Measurements from ENCODE around the gene KIZ.

Gene KIZ

DNA sequence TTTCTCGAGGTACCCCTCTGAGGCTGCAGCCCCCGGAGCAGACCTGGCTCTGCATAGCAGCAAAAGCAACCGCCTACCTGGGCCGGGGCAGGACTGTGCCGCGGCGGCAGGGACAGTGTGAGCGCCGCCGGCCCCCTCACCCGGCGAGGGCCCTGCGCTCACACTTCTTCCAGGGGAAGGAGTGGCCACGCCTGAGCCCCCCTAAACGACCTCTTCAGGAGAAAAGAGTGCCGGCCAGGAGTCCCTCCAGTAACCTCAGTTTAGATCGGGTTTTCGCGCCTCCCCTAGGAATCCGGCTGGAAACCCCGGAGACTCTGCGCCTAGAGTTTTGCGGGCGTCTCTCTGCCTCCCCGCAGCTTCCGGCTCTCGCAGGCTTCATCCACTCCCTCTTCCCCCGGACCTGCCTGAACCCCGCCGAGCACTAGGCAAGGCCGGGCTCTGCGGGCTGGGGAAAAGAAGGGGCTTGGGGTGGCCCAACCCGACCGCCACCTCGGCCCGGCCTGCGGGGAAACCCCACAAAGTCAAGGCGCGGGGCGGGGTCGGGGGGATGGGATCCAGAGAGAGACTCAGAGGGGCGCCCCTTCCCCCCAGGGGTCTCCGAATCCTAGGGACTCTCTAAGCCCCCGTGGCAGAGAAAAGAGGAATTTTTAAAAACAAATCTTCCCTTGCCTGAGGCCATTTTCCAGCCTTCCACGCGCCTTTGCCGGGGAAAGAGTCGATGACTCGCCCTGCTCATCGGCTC is 20.3 kb upstream of the KIZ start:
- no peak for DNase-seq

DNA sequence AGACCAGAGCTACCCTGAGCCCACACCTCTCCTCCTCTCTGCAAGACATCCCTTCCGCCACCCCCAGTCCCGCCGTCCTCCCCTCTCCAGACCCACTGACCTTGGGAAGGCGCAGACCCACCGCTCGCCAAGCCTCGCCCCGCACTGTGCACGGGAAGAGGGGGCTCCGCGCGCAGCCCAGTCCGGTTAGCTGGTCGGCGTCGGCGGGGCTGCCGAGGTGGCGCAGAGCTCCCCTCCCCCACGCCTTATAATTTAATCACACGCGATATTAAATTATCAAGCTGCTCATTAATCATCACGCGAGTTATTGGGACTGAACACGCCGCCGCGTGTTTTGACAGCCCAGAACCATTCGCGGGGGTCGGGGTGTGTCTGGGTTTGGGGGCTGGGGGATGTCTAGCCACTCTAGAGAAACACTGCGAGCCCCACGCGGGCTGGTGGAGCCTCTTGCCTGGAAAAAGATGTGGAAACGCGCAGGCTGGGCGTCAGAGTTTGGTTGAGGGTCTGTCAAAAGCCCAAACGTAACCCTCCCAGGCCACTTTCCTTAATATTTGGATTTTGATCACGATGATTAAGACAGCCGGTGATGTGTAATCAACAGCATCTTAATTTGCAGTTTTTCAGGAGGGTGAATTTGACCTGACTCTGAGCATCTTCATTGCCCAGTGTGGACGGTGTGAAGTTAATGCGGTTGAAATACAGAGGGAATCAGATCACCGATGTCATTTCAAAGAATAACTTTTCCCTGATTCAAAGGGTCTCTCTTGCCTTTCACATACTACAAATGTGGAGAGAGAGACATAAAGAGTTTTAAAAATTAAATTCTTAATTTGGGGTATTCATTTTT is 19.5 kb upstream of the KIZ start, which contains the start of gene LINC00237:
Gene LINC00237, minus strand, starts transcription at position 188 of the 847 bp plus-strand sequence.
- DNase-seq = no peak

DNA sequence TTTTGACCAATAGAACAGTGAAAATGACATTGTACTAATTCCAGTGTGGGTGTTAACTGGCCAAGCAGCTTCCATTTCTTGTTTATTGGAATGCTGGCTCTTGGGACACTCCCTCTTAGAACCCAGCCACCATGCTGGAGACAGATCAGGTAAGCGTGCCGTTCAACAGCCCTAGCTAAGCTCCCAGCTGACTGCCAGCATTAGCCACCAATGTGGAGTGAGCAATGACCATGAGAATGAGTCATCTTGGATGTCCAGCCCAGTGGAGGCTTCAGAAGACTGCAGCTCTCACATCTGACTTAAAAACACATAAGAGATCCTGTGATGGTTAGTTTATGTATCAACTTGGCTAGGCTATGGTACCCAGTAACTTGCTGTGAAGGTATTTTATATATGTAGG is 16.7 kb upstream of the KIZ start:
- no peak for DNase-seq

DNA sequence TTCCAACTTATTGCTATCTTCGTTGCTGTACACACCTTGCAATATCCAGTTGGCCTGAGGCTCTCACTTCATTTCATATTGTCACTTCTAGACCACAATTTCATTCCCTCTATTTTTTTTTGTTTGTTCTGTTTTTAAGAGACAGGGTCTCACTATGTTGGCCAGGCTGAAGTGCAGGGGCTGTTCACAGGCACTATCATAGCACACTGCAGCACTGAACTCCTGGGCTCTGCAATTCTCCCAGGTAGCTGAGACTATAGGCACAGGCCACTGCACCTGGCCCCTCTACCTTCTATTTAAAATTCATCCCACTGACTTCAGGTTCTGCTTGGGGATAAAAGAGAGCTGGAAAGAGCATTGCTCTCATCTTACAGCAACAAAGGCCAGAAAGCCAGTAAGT is 15.1 kb upstream of the KIZ start:
- no peak for DNase-seq

DNA sequence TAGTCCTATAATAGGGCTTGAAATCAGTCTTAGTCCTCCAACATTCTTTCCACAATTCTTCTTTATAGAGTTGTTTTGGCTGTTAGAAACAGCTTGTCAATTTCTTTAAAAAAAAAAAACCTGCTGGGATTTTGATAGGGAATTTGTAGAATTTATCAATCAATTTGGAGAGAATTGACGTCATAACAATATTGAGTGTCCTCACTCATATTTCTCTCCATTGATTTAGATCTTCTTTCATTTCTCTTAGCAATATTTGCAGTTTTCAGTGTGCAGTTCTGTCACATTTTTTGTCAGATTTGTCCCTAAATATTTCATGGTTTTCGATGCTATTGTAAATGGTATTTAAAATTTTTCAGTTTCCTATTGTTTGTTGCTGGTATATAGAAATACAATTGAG is 14.5 kb upstream of the KIZ start:
- no peak for DNase-seq

DNA sequence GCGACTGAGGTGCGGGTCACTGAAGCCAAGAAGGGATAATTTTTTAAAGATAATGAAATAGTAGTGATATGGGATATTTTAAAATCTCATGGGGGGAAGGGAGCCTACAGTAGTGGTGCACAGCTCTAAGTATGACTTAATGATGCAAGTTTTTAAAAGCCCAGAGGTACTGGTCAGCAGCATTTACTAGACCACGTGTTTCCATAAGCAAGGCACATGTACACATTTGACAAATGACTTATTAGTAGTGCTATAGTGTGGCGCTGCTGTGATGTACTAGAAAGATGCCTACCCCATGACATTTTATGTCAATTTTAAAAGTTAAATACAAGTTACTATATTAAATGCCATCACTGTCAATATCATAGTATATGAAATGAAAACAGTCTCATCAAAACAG is 12.2 kb upstream of the KIZ start:
- DNase-seq = no peak

DNA sequence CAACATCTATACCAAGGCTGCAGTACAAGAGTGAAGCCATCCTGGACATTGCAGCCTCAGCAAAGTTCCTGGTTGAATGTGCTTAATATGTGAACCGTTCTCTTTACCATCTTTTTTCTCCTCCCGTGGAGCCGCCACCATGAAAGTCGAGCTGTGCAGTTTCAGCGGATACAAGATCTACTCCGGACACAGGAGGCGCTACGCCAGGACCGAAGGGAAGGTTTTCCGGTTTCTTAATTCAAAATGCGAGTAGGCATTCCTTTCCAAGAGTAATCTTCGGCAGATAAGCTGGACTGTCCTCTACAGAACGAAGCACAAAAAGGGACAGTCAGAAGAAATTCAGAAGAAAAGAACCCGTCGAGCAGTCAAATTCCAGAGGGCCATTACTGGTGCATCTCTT is 11.3 kb upstream of the KIZ start:
- DNase-seq = no peak

DNA sequence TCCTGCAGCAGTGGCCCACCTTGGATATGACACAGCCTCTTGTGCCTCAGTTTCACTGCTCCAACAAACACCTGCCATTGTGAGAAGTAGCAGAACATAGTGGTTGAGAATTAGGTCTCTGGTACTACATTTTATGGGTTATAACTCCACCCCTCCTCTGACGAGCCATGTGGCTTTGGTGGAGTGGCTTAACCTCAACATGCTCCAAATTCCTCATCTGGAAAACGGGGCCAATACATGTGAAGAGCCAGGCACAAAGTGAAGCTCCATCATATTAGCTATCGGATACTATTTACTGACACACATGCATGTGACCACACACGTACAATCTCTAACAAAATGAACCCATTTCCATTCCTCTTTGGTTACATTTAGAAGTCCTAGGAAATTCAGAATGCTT is 8.4 kb upstream of the KIZ start:
- no peak for DNase-seq

DNA sequence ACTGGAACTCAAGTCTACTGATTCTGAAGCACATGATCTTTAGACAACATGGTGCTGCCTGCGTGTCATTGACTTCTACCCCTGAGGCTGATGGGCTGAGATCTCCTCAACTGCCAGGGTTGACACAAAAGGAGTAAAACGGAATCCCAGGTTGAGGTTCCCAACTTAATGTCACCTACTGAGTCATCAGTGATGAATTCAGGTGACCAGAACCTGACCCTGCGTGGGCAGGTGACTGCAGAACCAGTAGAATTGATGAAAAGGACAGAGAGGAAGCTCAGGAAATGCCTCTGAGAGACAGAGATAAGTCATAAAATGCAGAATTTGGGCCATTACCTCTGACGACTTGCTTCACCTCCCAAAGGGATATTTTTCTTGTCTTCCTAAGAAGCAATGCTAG is 7.7 kb upstream of the KIZ start:
- no peak for DNase-seq

DNA sequence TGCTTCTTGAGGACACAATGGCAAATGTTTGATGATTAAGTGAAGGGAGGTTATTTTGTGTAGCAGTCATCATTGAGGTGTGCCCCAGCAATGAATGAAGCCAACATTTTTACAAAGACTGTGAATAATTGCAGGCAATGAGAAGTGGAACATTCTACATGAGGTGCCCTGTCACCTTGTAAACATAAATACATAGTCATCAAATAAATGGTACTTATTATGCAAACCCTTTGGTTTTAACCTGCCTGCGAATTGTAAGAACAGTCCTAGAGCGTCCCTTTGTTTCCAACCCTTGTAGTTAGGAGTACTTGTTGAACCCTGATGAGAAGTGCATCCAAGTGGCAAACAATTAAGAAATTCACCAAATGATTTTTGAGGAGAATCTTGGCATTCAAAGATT is 7.1 kb upstream of the KIZ start:
- DNase-seq = no peak

DNA sequence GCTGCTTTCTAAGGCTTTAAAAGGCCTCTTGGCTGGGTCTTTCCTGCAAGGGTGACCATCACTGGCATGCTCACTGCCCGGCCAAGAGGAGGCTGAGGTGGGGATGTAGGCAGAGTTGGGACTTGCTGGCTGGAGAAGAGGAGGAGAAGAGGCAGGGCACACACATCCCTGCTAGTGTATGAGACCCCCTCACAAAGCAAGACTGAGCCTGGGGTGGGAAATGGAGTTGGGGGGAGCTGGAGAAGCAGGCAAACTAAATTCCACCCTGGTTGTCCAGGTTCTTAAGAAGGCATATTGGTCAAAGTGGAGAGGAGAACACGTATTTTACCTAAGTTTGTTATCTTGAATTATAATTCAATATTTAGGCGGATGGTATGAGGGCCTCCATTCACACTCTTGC is 1.7 kb upstream of the KIZ start:
- no peak for DNase-seq

DNA sequence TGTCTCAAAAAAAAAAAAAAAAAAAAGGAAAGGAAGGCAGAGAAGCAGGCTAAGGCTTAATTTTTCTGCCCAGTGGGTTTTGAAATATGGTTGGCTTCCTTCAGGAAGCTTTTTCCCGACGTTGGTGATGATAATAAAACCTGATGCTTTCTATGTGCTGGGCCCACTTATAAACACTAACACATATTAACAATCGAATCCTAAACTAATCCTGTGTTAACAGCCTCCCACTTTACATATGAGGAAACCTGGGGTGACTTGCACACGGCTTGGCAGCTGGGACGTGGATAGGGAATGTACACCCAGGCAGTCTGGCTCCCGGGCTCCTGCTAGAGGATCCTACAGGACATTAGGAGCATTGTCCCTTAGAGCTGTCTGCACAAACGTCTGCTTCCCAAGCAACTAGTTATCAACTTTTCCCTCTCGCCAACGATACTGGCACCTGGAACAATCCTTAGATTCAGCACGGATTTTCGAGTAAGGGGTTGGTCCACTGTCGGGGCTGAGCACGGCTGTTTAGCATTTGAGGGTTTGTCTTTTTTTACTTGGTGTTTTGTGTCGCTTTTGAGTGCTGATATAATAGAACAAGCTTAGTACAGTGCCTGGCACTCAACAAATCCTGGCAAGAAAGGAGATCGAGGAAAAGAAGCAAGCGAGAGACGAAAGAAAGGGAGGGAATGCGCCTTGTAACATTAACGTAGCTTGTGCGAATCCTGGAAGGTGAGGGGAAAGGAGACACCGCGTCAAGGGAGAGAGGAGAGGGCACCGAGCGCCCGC is 622 bp upstream of the KIZ start:
- no peak for DNase-seq

DNA sequence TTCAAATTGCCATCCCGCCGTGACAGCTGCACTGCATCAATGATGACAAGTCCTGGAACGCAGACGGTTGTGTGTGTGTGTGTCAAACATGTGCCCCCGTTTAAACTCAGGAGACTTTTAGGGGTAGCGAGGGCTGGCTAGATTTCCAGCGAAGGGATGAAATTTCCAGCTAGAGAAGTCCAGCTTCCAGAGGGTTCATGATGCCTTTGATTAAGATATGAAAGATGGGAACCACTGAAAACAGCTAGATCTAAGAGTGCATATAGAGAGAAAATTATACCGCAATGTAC is 644 bp downstream of the KIZ start:
- no peak for DNase-seq

DNA sequence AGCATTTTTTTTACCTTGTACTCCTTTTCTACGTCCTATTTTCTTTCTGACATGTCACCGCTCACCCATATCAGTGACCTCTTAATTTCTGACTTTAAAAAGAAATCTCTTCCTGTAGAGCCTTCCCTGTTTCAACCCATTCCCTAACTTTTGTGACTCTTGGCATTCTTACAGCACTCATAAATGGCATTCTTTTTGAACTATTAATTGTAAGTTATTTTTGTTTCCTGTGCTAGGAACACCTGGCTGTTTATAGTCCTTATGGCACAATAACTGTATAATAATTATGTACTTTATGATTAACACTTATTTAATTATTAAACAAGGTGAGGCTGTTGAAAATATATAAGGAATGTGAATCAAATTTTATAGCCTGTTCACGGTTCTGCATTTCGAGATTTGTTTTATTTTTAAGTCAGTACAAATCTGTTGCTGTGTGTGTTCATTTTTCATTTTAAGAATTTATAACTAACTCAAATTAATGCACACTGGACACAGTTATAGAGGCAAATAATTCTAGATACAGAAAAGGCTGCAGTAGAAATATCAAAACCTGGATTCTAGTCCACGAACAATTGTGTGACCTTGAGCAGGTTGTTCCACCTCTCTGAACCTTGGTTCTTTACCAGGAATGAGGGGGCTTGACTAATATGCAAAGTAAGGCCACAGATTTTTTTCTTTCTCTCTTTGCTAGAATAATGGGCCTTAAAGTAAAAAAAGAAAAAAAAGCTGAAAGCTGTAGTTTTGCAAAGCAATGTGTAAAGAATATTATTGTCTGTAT is 1.5 kb downstream of the KIZ start:
- DNase-seq = no peak

DNA sequence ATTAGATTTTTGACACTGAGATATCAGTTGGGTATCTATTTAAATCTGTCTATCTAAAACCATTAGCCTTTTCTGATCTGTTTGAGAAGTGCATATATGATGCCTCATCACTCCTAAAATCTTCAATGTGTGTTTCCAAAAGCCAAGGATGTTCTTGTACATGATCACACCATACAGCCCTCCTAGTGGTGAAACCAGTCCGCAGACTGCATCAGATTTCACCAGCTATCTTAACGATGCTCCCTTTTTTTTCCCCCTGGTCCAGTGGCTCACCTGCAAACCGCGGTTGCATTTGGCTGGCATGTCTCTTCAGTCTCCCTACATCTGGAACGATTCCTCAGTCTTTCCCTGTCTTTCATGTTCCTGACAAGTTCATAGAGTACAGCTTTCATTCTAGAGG is 4.0 kb downstream of the KIZ start:
- DNase-seq = no peak

DNA sequence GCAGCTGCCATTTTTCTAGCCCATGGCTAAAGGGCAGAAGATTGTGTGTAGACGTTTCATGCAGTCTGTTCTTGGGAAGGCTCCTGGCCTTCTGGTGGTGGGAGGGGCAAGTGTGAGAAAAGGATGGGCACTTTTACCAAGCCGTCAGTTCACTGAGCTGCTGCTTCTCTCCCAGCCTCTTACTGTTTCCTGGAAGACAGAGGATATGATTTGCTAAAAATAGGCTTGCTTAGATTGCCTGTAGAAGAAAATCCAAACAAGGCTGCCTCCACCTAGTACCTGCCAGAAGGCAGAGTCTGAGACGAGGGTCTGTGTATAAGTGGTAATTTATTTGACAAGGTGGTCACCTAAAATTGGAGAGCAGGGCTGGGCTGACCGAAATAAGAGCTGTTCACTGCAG is 7.5 kb downstream of the KIZ start:
- no peak for DNase-seq

DNA sequence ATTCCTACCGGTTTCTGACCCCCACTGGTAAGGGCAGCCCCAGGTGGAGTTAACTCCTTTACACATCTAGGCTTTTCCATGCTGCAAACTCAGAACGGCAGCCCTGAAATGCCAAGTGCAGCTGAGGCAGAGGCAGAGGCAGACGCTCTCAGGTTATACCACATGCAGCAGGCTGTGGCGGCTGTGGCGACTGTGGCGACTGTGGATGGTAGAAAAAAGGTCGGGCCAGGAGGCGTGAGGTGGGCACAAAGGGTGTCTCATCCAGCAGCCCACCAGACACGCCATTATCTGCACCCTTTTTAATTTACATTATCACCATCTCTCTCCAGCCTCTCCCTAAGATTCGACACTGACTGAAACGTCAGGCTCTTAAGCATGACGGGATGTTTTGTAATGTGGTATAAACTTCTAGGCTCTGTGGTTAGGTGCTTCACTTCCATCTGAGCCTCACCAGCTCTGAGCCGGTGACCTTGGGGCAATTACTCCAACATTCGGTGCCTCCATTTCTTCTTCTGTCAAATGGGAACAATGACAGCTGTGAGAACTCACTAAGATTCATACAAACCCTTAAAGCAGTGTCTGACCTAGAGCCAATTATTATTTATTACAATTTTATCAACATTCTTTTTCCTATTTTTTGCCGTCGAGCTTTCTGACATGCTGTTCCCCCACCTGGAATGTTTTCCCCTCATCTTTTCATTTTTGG is 8.2 kb downstream of the KIZ start:
- no peak for DNase-seq

DNA sequence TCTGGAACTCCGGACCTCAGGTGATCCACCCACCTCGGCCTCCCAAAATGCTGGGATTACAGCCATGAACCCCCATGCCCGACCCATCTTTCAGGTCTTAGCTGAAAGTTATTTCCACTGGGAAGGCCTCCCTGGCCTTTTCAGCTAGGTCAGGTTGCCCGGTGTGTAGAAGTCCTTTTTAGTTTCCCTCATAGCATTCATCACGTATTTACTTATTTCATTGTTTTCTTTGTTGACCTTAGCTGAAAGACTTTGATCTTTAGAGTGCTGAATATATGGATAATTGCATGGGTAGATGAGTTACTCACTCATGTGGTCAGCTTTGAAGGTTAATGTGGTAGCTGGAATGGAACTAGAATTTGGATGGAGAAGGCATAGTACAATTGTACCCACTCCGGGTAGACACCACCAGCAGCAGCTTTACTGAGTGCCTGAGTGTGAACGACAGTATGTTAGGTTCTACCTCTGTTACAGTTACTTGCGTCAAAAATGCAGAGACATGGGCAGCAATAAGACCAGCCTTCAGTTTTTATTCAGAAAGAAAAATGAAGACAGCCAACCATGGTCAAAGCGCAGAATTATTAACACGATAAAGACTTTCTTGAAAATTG is 9.1 kb downstream of the KIZ start:
- DNase-seq = no peak

DNA sequence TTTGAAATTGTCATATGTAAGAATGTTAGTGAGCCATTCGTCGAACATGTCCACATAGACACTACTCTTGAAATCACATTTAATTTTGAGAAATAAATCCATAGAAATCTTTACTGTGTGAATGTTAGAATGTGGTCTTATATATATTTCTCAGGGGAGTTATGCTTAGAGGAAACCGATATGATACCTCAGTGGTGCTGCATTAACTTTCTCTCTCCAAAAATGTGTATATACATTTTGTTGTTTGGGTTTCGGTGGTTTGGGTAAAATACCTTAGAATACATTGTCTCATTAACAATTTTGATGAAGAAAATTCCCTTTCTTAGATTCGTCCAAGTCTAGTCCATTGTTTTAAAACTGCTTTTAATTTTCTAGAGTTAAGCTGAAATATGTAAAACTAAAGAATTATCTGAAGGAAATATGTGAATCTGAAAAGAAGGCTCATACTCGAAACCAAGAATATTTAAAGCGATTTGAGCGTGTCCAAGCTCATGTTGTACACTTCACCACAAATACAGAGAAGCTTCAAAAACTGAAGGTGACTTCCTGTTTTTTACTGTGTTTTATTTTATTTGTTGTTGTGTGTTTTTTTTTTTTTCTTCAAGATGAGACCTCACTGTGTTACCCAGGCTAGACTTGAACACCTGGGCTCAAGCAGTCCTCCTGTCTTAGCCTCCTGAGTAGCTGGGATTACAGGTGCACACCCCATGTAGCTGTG is 10.3 kb downstream of the KIZ start:
- no peak for DNase-seq

DNA sequence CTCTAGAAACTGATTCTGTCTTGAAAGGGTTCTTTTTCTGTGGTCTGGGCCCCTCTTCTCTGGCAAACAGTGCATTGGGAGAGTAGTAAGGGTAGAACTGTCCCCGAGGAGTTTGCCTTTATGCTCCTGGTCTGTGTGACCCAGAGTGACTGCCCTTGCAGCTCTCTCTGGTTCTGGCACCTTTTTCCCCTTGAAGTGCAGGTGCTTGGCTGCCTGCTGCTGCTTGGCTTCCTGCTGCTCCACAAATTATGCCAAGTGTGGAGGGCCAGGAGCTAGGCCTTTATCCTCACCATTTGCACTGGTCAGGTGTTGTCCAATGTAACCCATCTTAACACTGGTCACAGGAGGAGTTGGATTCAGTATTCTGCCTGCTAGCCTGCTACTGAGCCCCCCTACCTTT is 11.2 kb downstream of the KIZ start:
- no peak for DNase-seq

DNA sequence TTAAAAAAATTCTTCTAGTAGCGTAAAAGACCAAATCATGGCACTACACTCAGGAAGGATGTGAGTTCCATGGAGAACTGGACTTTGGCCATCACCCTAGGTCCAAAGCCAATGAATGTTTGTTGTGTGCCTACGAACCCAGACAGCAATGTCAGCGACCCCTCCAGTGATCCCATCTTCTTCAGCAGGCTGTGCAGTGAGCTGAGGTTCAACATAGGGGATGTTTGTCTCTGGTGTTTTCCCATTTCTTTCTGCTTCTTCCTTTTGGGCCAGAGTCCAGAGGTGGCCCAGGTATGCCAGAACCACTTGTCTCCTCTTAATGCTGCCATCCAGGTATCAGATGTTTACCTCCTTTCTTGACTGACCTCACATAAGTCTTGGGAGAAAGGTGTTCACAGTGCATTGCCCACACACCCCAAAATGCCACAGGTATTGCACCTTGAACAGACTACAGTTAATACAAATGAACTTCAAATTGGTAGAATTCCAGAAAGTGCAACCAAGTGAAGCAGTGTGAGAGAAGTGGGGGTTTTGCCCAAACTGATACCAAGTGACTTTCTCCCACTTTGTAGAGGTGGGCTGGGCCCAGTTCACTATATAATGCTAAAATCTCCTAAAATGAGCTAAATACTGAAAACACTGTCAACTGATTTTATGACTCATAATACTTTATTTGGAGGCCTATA is 14.1 kb downstream of the KIZ start:
- DNase-seq = no peak
